ENCODE data around the gene TTLL6. TPM values are rescaled to one million over a fixed set of nuclear protein-coding genes. Genes with fewer than 3 reads are reported as not detected.

The TTLL6 gene
- total and polyA plus RNA-seq, 2 of the 8 experiments (the other 6 are each of a cell fraction or from before 2014, with no cell fraction given) = 2.6 to 4.3 TPM

GRCh38 chr17:48734333-48735061 lies 82.5 kb downstream of the TTLL6 start:
- FAIRE-seq = no peak
- DNase-seq (ENCODE audit: low read depth in 1 of 2, low spot score in 2 of 2) = no peak
- H3K18ac ChIP-seq (ENCODE audit: extremely low read depth, low read length) = no peak overlapping the region
- H3K23me2 ChIP-seq (ENCODE audit: low read depth, low read length) = no peaks in the 10 kb centered on the region
- no peaks in the 10 kb centered on the region for H3K79me1 ChIP-seq (ENCODE audit: low read depth, low read length)
- H3K4me2 ChIP-seq (ENCODE audit: insufficient read depth in 1 of 2, low read depth in 2 of 2, low read length in 2 of 2) = no peak overlapping the region
- H4K20me1 ChIP-seq (replicated peaks in 1 of 2; ENCODE audit: control insufficient read depth in 1 of 2, insufficient read depth in 2 of 2, low read length in 2 of 2) = peaks cover 14 to 32% of the 10 kb centered on the region in 2 experiments
- peaks cover 0 to 5% (median 0%) of the 10 kb centered on the region in 4 experiments; a peak in 1 of 8 replicates for H3K36me3 ChIP-seq (ENCODE audit: control insufficient read depth in 2 of 4, insufficient read depth in 4 of 4, low read length in 3 of 4)
- no peak overlapping the region; the same call in 1 of the 2 replicates for H4K8ac ChIP-seq (ENCODE audit: extremely low read depth, insufficient read depth, low read length)
- H3K23ac ChIP-seq (ENCODE audit: insufficient read length) = no peak overlapping the region
- no peak overlapping the region for H2BK120ac ChIP-seq (replicated peaks; ENCODE audit: low read depth, low read length)
- H3K4me3 ChIP-seq (ENCODE audit: extremely low read depth in 1 of 4, insufficient read depth in 2 of 4, low read depth in 3 of 4, low read length in 4 of 4) = no peak overlapping the region
- no peak overlapping the region for H3K14ac ChIP-seq (ENCODE audit: insufficient read length)
- no peak overlapping the region for H3K56ac ChIP-seq (replicated peaks; ENCODE audit: insufficient read length, low read depth, low read length)
- H2AFZ ChIP-seq (ENCODE audit: low read length) = no peak overlapping the region
- H4K5ac ChIP-seq (ENCODE audit: insufficient read length, low read depth, low read length) = no peak overlapping the region
- no peak overlapping the region for H3K27ac ChIP-seq (ENCODE audit: low read depth, low read length)
- no peak overlapping the region for H2BK15ac ChIP-seq (ENCODE audit: low read length)
- CTCF ChIA-PET (ENCODE audit: partially characterized antibody) = interaction anchor here (0.8 to 10.1 kb wide), 11 partner anchors 9 to 144 kb away, joined by 3 to 145 read pairs (median 4); partner anchors contain the start of genes PRAC1 and PRAC2
- H3K4ac ChIP-seq (replicated peaks; ENCODE audit: insufficient read length, low read depth, low read length) = no peak overlapping the region
- peaks cover 0 to 2% (median 0%) of the 10 kb centered on the region in 4 experiments; a peak in 3 of 7 replicates for H3K4me1 ChIP-seq (replicated peaks in 1 of 4; ENCODE audit: control insufficient read depth in 3 of 4, insufficient read depth in 4 of 4, low read length in 3 of 4)
- peaks cover 91 to 100% (median 100%) of the 10 kb centered on the region in 4 experiments for H3K27me3 ChIP-seq (replicated peaks in 1 of 4; ENCODE audit: control insufficient read depth in 3 of 4, extremely low read depth in 1 of 4, insufficient read depth in 3 of 4, low read length in 3 of 4)
- H2BK5ac ChIP-seq (ENCODE audit: low read depth, low read length) = no peak overlapping the region
- no peak overlapping the region for H3K9ac ChIP-seq (replicated peaks in 1 of 4; ENCODE audit: extremely low read depth in 1 of 4, low read depth in 3 of 4, low read length in 3 of 4)
- no peak overlapping the region for H2BK20ac ChIP-seq (ENCODE audit: low read length)
- no peaks in the 10 kb centered on the region for H3K79me2 ChIP-seq (ENCODE audit: control insufficient read depth in 1 of 2, insufficient read depth in 2 of 2, low read length in 2 of 2)
- no peaks in the 10 kb centered on the region for H3K9me3 ChIP-seq (ENCODE audit: insufficient read depth in 2 of 2, low read depth in 1 of 2, low read length in 1 of 2)
- peak overlapping the region; percentile 9; the same call in 1 of the 2 replicates for H2AK5ac ChIP-seq (ENCODE audit: low read depth, low read length)
- no peak overlapping the region for H4K91ac ChIP-seq (replicated peaks; ENCODE audit: insufficient read length, low read length)
- H2BK12ac ChIP-seq (ENCODE audit: low read depth, low read length) = no peak overlapping the region
- POLR2A ChIA-PET (ENCODE audit: partially characterized antibody) = interaction anchor here (0.9 kb wide), 1 partner anchor 11 kb away, joined by 3 read pairs; no protein-coding TSS in a partner anchor
- 33% methylated on average over 13 of the region's 14 CpGs; no CpG with 5 or more reads in 1 of the 2 experiments for WGBS, 2 experiments (ENCODE audit: extremely low coverage in 1 of 2, insufficient coverage in 1 of 2, insufficient read length in 1 of 2, insufficient replicate concordance in 2 of 2, low coverage in 1 of 2, low lambda C conversion rate in 2 of 2, missing lambda C conversion rate in 1 of 2)
- no peak for TF ChIP-seq CEBPB (IDR thresholded peaks at IDR 0.05; ENCODE audit: low read depth, low read length)
